Keratinocyte (primary cell): ENCODE data around the gene ATP13A3. TPM values are rescaled to one million over a fixed set of nuclear protein-coding genes. Genes with fewer than 3 reads are reported as not detected.
"Not testable (repeated sequence)": the region's sequence is repeated elsewhere in the genome, so short reads cannot be mapped to it uniquely, and the experiment has no call there.

ENCODE experiments used
- DNase-seq: peaks from one replicate; pipeline ENCODE4 v3.0.0-alpha.2; 2011; ENCODE audit warnings: low read depth, missing footprints, low spot score
- FAIRE-seq: peaks from 2 replicates; lab custom pipeline; 2011; peaks lifted over from hg19 to GRCh38; lab: Jason Lieb, UNC
- H2AFZ ChIP-seq: 2 replicates; pipeline ENCODE4 v1.6.0; 2012; ENCODE audit warnings: low read length, control low read depth, inconsistent platforms; ENCODE audit not compliant: control insufficient read depth
- H3K27ac ChIP-seq: 2 replicates; pipeline ENCODE4 v1.5.1; 2011; ENCODE audit warnings: low read length; ENCODE audit not compliant: control insufficient read depth, insufficient read depth
- H3K27me3 ChIP-seq: 3 replicates; pipeline ENCODE4 v1.6.0; 2011; ENCODE audit warnings: low read length; ENCODE audit not compliant: control insufficient read depth, insufficient read depth; ENCODE audit errors: extremely low read depth
- H3K36me3 ChIP-seq, 2 experiments: 2 replicates in 1 of 2; 3 replicates in 1 of 2; pipeline ENCODE4 v1.5.1; 2011; ENCODE audit warnings: low read length in 2 of 2, mild to moderate bottlenecking in 1 of 2; ENCODE audit not compliant: control insufficient read depth in 2 of 2, insufficient read depth in 2 of 2; ENCODE audit errors: extremely low read depth in 1 of 2
- H3K4me1 ChIP-seq: 3 replicates; pipeline ENCODE4 v1.5.1; 2011; ENCODE audit warnings: low read length; ENCODE audit not compliant: control insufficient read depth, insufficient read depth; ENCODE audit errors: extremely low read depth
- H3K4me2 ChIP-seq: 3 replicates; pipeline ENCODE4 v1.6.0; 2011; ENCODE audit warnings: low read depth, low read length; ENCODE audit not compliant: control insufficient read depth, insufficient read depth; ENCODE audit errors: extremely low read depth
- H3K4me3 ChIP-seq, 3 experiments: fragments of 200-600 bp in 1 of 3; sonication (generic) in 1 of 3; 2 replicates in 2 of 3; 3 replicates in 1 of 3; pipeline ENCODE4 v1.5.1; 2011 to 2016; ENCODE audit warnings: low read length in 3 of 3, mild to moderate bottlenecking in 3 of 3, control low read depth in 2 of 3, inconsistent platforms in 1 of 3, low read depth in 1 of 3, mixed read lengths in 1 of 3, mixed run types in 1 of 3, moderate library complexity in 1 of 3; ENCODE audit not compliant: control insufficient read depth in 2 of 3, insufficient read depth in 2 of 3; ENCODE audit errors: extremely low read depth in 1 of 3
- H3K79me2 ChIP-seq: 2 replicates; pipeline ENCODE4 v1.6.0; 2012; ENCODE audit warnings: low read length; ENCODE audit not compliant: control insufficient read depth, insufficient read depth
- H3K9ac ChIP-seq: 3 replicates; pipeline ENCODE4 v1.6.0; 2011; ENCODE audit warnings: low read length; ENCODE audit not compliant: control insufficient read depth, insufficient read depth; ENCODE audit errors: extremely low read depth
- H3K9me1 ChIP-seq: 3 replicates; pipeline ENCODE4 v1.6.0; 2011; ENCODE audit warnings: low read length; ENCODE audit not compliant: control insufficient read depth, insufficient read depth; ENCODE audit errors: extremely low read depth
- H3K9me3 ChIP-seq: 2 replicates; pipeline ENCODE4 v1.5.1; 2012; ENCODE audit warnings: low read depth, low read length; ENCODE audit not compliant: control insufficient read depth
- H4K20me1 ChIP-seq: 3 replicates; pipeline ENCODE4 v1.6.0; 2011; ENCODE audit warnings: low read length; ENCODE audit not compliant: control insufficient read depth, insufficient read depth; ENCODE audit errors: extremely low read depth
- CTCF ChIP-seq, 3 experiments: IDR thresholded peaks in 1 of 3; conservative IDR thresholded peaks in 1 of 3; optimal IDR thresholded peaks in 1 of 3; 2 replicates in 2 of 3; 3 replicates in 1 of 3; pipeline versions ENCODE3 to v1.5.1; 2011; ENCODE audit warnings: low read length in 3 of 3, mild to moderate bottlenecking in 3 of 3, moderate library complexity in 2 of 3, control low read depth in 1 of 3, inconsistent platforms in 1 of 3; ENCODE audit not compliant: insufficient read depth in 2 of 3; ENCODE audit errors: extremely low read depth in 1 of 3
- EZH2 ChIP-seq: IDR thresholded peaks from one replicate; pipeline ENCODE4 v1.6.1; 2012; ENCODE audit warnings: inconsistent platforms, mild to moderate bottlenecking, low read length, moderate library complexity
- dilution Hi-C: fragments of 300-500 bp; cut with MboI; formaldehyde crosslinking; loops from one replicate; pipeline ENCODE4 v1.7.0; 2020; ENCODE audit warnings: low sequenced_read_pairs; ENCODE audit not compliant: extremely low pct_ligation_motif_present
- polyA plus RNA-seq, 5 experiments: library from polyadenylated mRNA; depleted of rRNA in 3 of 5; stranded (reverse) in 3 of 5; stranded (forward) in 1 of 5; unstranded in 1 of 5; fragments of >200 nt; gene quantifications; 1 replicate in 1 of 5; 2 replicates in 3 of 5; 3 replicates in 1 of 5; pipeline versions ENCODE4 v1.2.1 to v1.2.3, GENCODE V29; 2011 to 2012; ENCODE audit warnings: missing spikeins in 2 of 5, low read depth in 1 of 5, low replicate concordance in 1 of 5

The ATP13A3 gene
- polyA plus RNA-seq, 1 donor (not counting 4 experiments of a cell fraction or from before 2014, with no cell fraction given): 103 TPM

- H3K27ac ChIP-seq: no peak overlapping the region
- H3K9ac ChIP-seq: no peak overlapping the region
- H3K4me1 ChIP-seq: peaks cover 9% of the 10 kb centered on the region
- H3K79me2 ChIP-seq: no peaks in the 10 kb centered on the region
- no peak overlapping the region for H3K4me3 ChIP-seq
- dilution Hi-C loops: no loop called here
- no peak overlapping the region for H2AFZ ChIP-seq
- H4K20me1 ChIP-seq: no peaks in the 10 kb centered on the region
- FAIRE-seq: no peak
- no peaks in the 10 kb centered on the region for H3K36me3 ChIP-seq
- H3K4me2 ChIP-seq: no peak overlapping the region
- H3K9me3 ChIP-seq: no peaks in the 10 kb centered on the region
- DNase-seq: no peak
- no peaks in the 10 kb centered on the region for H3K27me3 ChIP-seq
- TF ChIP-seq EZH2: no peak
- H3K9me1 ChIP-seq: no peaks in the 10 kb centered on the region
Measured at GRCh38 chr3:194496217-194496919, 9.6 kb upstream of the ATP13A3 start.

GRCh38 chr3:194494951-194495374 lies 8.2 kb upstream of the ATP13A3 start:
- dilution Hi-C loops: no loop called here
- no peak overlapping the region for H2AFZ ChIP-seq

GRCh38 chr3:194493995-194494927 lies 7.5 kb upstream of the ATP13A3 start:
- H3K79me2 ChIP-seq, H3K9me3 ChIP-seq, H4K20me1 ChIP-seq, H3K9ac ChIP-seq, DNase-seq, FAIRE-seq, dilution Hi-C loops, H3K27me3 ChIP-seq, H3K4me3 ChIP-seq, H3K36me3 ChIP-seq, H3K9me1 ChIP-seq: not testable (repeated sequence)
- Histone ChIP-seq H3K4me1 (peaks cover 16% of the 10 kb centered on the region), H2AFZ (peak overlapping the region; percentile 30), H3K27ac (peak overlapping the region; percentile 8), H3K4me2 (peak overlapping the region; percentile 41)

More at GRCh38 chr3:194494951-194495374, 8.2 kb upstream of the ATP13A3 start:
- no peaks in the 10 kb centered on the region for H3K36me3 ChIP-seq
- H3K9me1 ChIP-seq: no peaks in the 10 kb centered on the region
- H3K27me3 ChIP-seq: no peaks in the 10 kb centered on the region
- H3K4me2 ChIP-seq: no peak overlapping the region
- no peak overlapping the region for H3K27ac ChIP-seq
- H3K4me1 ChIP-seq: peaks cover 9% of the 10 kb centered on the region
- H3K79me2 ChIP-seq: no peaks in the 10 kb centered on the region
- no peaks in the 10 kb centered on the region for H4K20me1 ChIP-seq
- no peaks in the 10 kb centered on the region for H3K9me3 ChIP-seq
- H3K4me3 ChIP-seq: no peak overlapping the region
- TF ChIP-seq EZH2 (no peak), CTCF (optimal IDR thresholded peaks at IDR 0.05 in 1 of 3, IDR thresholded peaks at IDR 0.05 in 1 of 3, conservative IDR thresholded peaks at IDR 0.05 in 1 of 3; ENCODE audit: extremely low read depth in 1 of 3, insufficient read depth in 2 of 3, low read length in 3 of 3) (no peak)
- no peak for FAIRE-seq
- H3K9ac ChIP-seq: no peak overlapping the region
- DNase-seq: no peak
